NCI-H2081 (cell line): ENCODE results near the gene SLC6A7.
A peak's percentile ranks its signal among the peaks of the same experiment; 100 is the strongest.
"Not testable (repeated sequence)": the region's sequence is repeated elsewhere in the genome, so short reads cannot be mapped to it uniquely, and the experiment has no call there.

ENCODE experiments used
- DNase-seq, 2 experiments: peaks; one replicate each; lab custom pipeline; 2025; lab: John Stamatoyannopoulos, UW

Gene SLC6A7

GRCh38 chr5:150217873-150218692 is 28.2 kb downstream of the SLC6A7 start:
- DNase-seq = peak; percentile 43 to 67

DNA sequence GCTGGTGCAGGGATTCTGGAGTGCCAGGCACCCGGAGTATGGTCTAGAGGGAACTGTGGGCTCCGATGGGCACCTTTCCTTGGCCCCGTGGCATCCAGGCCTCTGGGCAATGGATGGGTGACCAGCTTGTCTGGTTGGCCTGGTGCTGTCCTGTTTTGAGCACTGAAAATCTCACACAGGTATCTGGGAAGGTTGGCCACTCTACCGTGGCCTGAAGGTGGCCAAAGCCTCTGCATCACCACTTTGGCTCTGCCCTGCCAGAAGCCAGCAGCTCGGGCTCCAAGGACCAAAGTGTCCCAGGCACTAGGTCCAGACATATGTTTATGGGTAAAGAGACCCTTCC is 28.8 kb downstream of the SLC6A7 start:
- no peak for DNase-seq

DNA sequence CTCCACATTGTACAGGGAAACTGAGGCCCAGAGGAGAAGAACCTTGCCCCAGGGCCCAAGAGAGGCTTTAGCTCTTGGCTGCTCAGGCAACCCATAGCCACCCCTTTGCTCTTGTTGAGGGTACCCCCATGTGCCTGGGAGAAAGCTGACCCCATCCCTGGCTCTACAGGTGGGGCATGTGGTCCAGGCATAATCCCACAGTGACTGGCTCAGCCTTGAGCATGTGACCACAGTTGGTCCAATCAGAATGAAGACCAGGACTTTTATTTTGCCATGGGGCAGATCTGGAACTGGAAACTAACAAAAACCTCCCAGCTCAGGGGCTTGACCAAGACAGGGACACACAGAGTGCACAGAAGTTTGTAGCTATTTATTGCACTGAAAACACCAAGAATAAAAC is 29.3 kb downstream of the SLC6A7 start:
- no peak for DNase-seq

- no peak for DNase-seq
Observed at GRCh38 chr5:150219861-150220260, 30.0 kb downstream of the SLC6A7 start.

DNA sequence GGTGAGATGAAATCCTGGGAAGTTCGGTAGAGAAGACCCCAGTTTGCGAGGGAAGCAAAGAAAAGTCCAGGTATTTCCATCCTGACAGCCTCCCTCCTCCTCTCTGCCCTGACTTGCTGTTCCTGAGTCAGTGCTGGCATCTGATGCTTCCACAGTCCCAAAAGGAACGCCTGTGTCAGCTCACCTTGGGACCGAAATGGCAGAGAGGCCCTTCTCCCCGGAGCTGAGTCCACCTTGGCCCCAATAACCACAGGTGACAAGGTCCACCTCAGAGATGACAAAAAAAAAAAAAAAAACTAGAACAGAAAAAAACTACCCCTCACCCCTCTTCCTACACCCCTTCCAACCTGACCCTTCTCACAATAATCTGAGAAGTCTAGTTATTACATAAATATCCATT is 31.6 kb downstream of the SLC6A7 start:
- DNase-seq = no peak

DNA sequence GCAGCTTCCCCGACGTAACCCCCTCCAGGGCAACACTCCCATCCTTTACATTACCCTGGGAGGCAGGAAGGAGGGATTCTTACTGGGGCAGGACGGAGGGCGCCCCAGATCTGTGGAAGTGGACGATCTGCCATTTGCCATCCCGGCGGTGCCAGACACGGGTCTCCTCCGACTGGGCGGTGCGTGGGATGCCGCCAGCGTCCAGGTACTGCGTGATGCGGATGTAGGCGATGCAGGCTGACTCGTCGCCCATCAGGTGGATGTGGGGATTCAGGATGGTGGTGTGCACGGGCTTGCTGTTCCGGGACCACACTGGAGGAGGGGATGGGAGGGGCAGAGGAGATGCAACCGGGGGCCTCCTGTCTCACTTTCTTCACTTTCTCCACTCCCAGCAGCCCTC is 33.0 kb downstream of the SLC6A7 start:
- no peak for DNase-seq

DNA sequence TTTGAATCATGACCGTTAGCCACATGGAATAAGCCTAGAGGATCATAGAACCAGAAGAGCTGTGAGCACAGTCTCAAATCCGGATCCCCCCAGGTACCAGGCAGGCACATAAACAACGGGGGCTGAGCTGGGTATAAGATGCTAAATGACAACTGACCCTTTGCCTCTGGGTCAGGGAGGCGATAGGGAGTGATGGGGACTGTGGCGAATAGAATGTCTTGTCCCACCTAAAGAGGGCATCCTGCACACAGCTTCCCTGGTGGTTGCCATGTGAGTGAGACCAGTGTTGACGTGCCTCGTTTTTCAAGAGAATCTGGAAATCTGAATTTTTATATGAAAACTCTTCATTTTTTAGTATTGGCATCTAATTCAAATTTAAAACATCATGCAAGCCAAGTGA is 33.6 kb downstream of the SLC6A7 start:
- DNase-seq = no peak

DNA sequence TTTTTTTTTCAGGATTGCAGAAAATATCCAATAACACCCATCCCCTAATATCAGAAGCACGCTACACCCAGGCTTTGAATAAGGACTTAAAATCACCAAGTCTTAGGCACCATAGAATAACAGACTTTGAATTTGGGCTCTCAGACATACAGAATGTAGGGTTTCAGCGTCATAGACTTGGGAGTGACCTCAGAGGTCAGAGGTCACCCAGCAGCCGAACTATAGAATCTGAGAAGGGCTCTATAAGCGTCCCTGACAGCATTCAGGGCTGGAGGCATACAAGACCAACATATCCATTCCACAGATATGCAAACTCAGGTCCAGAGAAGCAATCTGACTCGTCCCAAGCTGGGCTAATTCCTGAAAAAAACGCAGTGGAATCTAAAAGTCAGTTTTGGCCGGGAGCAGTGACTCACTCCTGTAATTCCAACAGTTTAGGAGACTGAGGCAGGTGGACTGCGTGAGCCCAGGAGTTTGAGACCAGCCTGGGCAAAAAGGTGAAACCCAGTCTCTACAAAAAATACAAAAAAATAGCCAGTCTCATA is 34.7 kb downstream of the SLC6A7 start:
- no peak for DNase-seq

DNA sequence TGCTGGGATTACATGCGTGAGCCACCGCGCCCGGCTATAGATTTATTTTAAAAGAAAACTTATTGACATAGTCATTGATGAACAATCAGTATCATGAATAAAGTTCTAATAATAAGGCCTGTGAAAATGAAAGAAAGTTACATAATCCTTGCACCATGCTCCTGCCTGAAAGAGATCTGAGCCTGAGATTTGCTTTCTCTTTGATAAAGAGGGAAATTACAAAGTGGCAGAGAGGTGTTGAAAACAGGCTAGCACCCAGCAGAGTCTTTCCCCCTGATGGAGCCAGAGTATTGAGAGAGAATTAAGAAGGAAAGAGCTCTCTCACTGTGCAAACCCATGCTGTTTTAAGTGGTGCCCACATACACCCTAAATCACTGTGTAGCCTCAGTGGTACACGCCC is 37.2 kb downstream of the SLC6A7 start:
- no peak for DNase-seq

GRCh38 chr5:150227606-150228273 is 37.9 kb downstream of the SLC6A7 start:
- DNase-seq = no peak

DNA sequence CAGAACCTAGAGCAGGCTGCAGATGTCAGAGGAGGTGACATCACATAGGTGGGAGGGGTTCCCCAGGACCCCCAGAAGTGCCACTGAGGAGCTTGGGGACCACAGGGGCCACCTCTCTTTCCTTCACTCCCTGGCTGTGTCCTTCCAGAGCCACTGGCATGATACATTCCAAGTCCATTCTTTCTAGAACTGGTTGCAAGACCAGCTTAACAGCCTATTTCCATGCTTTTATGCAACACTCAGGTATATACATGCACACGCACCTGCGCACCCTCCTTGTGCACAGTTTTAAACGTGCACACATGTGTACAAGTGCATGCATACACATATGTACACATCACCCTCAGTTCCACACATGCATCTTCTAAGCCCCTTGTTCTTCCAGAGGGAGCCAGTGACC is 39.7 kb downstream of the SLC6A7 start:
- no peak for DNase-seq

DNA sequence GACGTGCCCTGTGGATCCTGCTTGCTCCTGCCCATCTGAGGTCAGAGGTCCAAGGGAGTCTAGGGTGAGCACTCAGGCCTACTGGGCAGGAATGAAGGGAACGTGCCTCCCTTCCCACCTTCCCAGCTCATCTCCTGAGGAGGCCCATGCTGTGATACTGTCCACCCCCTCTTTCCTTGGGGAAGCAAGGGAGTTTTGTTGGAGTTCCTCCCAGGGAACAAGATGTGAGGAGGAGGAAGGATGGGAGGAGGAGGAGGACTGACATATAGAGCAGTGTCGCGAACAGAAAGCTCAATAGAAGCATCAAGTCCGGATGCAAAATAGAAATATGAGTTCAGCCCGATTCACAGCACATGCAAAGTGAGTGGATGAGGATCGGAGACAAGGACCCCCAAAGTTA is 41.0 kb downstream of the SLC6A7 start:
- DNase-seq = no peak

- DNase-seq = not testable (repeated sequence)
Observed at GRCh38 chr5:150233706-150234105, 43.8 kb downstream of the SLC6A7 start.

DNA sequence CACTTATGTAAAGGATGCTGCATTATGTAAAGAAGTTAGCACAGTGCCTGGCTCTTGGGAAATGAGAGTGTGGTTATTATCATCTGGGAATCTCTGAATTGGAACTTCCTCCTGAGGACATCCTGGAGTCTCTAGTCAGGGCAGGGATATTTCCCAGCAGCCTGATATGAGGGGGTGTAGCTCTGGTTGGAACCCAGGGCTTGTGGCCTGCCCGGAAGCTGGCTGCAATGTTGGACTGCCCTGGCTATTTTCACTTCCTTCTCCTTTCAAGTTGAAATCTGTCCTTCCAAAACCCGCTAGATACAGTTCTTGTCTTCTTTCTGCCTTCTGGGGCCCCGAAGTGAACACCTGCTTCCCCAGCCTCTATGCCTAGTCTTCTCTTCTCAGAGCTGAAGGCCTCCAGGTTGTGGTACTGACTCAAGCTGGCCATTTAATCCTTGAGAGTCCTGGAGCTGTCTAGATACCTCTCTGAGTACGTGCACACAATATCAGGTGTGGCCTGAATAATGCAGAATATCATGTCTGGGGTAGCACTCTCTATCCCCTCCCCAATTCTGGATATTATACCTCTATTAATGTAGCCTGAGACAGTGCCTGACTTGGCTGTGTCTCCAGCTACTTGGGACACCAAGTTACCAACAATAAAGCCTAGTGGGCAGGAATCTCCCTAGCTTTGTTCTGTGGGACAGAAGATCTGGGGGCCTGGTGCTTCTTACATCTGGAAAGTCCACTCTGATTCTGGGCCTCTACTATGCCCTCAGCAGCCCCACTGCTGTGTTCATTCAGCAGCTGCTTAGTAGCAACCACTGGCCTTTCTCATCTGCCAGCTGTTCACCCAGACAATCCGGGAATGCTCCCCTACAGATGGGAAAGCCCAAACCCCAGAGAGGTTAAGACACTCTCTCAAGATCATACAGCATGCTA is 45.0 kb downstream of the SLC6A7 start:
- DNase-seq = no peak

GRCh38 chr5:150235500-150235854 is 45.6 kb downstream of the SLC6A7 start:
- no peak for DNase-seq

- no peak for DNase-seq
Observed at GRCh38 chr5:150236313-150236712, 46.5 kb downstream of the SLC6A7 start.

- DNase-seq = no peak
Observed at GRCh38 chr5:150236981-150237754, 47.3 kb downstream of the SLC6A7 start.

GRCh38 chr5:150238646-150239045 is 48.8 kb downstream of the SLC6A7 start:
- DNase-seq = no peak

GRCh38 chr5:150239099-150239793 is 49.4 kb downstream of the SLC6A7 start:
- DNase-seq = no peak

DNA sequence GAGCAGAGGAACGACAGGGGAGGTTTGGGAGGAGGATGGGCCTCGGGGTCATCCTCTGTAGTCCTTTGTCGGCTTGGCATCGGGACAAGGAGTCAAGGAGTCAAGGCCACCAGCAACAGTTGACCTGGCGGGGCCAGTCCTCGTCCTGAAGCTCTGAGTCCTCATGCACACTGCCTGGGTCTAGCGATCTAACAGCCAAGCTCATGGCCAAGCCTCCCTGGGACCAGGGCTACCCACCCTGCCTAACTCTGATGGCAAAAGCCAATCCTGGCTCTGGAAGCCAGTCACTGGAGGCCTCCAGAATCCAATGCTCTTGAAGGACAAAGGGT is 49.9 kb downstream of the SLC6A7 start:
- DNase-seq = no peak
